Inflammatory macrophage treated with lipopolysaccharide for 1 hour (primary cell): ENCODE measurements around the gene TPSAB1.

Experiments
- DNase-seq, 2 donors: peaks; one replicate each; pipeline ENCODE4 v3.0.0-alpha.2; 2020 to 2022

The TPSAB1 gene

DNA sequence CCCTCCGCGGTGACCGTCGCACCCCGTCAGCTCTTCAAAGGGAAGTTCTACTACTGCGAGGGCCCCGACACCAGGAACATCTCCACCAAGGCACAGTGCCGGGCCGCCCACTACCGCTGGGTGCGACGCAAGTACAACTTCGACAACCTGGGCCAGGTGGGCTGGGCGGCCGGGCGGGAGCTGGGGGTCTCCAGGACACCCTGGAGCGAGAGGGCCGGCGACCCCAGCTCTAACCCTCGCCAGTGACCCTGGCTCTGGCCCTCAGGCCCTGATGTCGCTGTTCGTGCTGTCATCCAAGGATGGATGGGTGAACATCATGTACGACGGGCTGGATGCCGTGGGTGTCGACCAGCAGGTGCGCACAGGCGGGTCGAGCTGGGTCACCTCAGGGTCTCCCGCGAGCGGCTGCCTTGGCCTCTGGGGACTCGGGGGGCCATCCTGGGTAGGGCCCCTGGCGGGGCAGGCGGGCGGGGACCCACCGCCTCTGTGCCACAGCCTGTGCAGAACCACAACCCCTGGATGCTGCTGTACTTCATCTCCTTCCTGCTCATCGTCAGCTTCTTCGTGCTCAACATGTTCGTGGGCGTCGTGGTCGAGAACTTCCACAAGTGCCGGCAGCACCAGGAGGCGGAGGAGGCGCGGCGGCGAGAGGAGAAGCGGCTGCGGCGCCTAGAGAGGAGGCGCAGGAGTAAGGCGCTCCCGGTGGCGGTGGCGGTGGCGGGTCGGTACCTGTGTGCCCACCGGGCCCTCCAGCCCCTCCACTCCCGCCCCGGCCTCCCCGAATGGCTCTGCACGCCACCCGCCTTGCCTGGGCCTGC lies 28.8 kb upstream of the TPSAB1 start:
- DNase-seq = no peak

DNA sequence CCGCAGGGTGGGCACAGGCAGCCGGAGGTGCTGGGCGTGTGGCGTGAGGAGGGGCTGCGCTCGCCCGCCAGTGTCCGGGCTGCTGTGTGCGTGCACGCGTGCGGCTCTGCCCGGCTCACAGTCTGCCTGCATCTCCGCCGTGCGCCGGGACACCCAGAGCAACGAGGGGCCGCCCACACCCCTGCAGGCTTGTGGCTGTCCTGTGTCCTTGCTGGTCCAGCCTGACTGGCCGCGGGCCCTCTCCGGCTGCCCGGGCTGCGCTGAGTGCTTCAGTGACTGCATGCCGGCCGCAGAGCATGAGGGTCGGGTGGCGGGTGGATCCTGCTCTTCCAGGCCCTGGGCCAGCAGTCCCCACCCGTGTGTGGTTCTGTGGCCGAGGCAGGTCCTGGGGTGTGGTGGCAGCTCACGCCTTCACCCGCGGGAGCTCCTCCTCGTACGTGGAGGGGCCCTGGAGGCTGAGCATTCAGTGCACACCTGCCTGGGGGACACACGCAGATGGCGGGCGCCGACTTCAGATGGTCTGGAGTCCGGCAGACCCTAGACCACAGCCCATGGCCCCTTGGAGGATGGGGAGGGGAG lies 27.8 kb upstream of the TPSAB1 start:
- DNase-seq = no peak

DNA sequence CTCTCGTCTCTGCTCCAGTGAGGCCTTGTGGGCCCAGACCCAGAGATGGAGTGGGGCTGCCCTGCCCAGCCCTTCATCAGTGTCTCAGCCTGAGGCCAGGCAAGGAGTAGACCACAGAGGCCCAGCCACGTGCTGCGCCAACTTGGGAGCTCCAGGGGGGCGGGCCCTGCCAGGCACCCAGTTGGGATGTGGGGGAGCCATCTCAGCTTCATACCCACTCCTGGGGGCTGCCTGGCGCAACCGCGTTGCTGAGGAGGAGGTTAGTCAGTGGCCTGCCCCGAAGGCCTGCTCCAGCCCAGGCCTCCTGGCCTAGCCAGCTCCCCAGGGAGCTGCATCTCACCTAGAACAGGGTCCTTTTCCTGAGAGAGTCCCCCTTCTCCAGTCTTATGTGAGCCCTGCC lies 27.3 kb upstream of the TPSAB1 start:
- no peak for DNase-seq

GRCh38 chr16:1213796-1214372 lies 26.6 kb upstream of the TPSAB1 start:
- no peak for DNase-seq

DNA sequence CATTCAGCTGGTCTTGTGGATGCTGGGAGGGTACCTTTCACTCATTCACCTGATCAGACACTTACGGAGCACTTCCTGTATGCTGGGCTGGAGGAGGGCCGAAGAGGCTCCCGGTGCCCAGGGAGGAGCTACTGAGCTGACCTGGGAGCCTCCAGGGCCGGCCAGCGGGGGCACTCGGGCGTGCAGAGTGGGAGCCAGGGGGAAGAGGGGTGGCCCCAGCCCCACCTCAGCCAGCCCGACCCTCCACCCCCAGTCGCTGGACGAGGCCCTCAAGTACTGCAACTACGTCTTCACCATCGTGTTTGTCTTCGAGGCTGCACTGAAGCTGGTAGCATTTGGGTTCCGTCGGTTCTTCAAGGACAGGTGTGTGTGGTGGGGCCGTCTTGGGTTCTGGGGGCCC lies 25.8 kb upstream of the TPSAB1 start:
- no peak for DNase-seq

DNA sequence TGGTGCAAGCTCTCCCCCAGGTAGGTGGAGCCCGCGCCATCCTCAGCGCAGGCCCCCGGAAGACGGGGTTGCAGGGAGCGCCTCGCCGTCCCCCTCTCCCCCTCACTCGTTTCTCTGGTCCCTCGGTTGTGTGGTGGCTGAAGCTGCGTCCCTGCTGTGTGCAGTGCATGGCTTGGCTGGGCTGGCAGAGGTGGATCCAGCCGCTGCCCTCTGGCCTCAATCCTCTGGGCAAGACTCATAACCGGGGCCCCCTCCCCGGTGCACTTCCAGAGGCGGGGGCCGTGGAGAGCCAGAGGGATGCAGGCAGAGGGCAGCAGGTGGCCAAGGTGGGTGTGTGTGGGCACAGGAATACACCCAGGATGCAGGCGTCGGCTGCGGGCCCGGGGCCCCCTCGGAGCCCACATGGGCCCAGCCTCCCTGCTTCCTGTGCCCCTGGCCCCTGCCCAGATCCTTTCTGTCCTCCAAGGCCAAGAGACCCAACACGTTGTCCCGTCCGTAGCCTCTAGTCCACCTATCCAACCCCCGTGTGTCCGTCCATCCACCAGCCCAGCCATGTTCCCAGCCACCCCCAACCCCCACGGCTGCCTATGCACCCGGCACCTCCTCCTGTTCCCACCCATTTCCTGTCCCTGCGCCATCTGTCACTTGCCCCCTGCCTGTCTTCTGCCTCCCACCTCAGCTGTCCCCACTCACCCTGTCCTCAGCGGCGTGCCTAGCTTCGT lies 24.8 kb upstream of the TPSAB1 start:
- DNase-seq = no peak

DNA sequence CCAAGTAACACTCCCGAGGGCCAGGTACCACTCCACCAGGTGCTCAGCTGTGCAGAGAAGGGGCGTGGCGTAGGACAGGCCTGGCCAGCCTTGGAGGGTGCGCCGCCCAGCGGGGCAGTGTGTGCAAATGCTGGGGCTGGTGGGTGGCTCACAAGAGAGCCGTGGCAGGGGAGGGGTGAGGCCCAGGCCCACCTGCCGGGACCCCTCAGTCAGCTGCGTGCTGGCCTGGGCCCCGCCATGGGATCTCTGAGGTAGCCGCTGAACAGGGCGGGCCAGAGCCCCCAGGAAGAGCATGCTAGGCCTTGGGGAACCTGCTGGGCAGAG lies 24.2 kb upstream of the TPSAB1 start:
- no peak for DNase-seq

DNA sequence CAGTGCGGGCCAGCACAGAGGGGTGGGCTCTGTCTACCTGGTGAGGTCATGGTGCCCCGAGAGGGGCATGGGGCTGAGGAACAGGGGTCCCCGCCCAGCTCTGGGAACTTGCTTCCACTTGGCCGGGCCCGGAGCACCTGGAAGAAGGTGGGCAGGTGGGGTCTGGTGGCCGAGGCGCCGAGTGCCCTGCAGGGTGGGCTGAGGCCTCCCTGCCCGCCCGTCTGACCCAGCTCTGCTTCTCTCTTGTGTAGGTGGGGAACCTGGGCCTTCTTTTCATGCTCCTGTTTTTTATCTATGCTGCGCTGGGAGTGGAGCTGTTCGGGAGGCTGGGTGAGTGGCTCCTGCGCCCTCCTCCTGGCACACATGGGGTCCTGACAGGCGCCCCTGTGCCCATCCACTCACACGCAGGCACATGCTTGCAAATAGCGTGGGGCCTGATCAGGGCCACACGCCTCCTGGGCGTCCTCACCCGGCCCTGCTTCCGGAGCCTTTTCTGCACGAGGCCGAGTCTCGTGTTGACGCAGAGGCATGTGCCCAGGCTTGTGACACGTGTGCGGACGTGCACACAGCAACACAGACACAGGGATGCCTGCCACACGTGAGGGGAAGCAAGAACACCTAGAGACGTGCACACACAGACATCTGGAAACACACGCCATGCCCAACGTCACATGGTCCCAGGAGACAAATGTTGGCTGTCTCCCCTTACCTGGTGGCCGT lies 23.7 kb upstream of the TPSAB1 start:
- no peak for DNase-seq

DNA sequence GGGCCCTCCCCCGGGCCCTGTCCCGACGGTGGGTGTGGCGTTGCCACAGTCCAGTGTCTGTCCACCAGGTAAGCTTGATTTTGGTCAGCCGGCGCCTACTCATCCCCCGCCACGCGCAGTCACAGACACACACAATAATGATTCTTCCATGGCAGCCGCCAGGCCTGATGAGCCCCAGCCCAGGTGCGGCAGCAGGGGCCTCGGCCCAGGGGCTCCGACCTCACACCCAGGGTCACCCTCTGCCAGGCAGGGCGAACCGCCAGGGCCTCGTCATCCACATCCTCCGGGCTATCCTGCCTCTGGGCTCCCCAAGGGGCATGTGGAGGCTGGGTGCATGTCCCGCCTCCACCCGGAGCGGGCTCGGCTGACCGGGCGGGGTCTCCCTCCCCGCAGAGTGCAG lies 23.0 kb upstream of the TPSAB1 start:
- DNase-seq = no peak

- no peak for DNase-seq
These were observed 22.2 kb upstream of the TPSAB1 start for GRCh38 chr16:1218061-1218929.

DNA sequence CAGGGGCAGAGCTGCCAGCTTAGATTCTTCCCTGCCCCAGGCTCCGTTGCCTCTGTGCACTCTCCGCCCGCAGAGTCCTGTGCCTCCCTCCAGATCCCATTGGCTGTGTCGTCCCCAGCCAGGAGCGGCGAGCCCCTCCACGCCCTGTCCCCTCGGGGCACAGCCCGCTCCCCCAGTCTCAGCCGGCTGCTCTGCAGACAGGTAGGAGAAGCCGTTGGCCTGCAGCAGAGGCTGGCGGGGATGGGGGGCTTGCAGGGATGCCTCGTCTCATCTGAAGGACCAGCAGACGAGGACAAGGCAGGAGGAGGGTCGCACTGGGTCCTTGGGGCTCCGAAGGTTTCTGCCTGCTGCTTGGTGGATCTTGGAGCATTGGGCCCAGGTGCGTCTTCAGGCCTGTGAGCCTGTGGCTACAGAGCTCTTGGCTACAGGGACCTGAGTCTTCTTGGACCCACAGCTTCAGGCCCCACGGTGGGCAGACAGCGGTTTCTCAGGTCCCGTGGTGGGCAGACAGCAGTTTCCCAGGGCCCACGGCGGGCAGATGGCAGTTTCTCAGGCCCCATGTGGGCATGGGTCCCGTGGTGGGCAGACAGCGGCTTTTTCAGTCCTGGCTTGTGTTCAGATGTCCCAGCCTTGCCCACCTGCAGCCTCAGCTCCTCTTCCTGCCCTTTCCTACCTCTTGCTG lies 21.4 kb upstream of the TPSAB1 start:
- DNase-seq = no peak

GRCh38 chr16:1220098-1220728 lies 20.3 kb upstream of the TPSAB1 start:
- no peak for DNase-seq

GRCh38 chr16:1220841-1221627 lies 19.5 kb upstream of the TPSAB1 start:
- no peak for DNase-seq

GRCh38 chr16:1221628-1222552 lies 18.6 kb upstream of the TPSAB1 start:
- no peak for DNase-seq

DNA sequence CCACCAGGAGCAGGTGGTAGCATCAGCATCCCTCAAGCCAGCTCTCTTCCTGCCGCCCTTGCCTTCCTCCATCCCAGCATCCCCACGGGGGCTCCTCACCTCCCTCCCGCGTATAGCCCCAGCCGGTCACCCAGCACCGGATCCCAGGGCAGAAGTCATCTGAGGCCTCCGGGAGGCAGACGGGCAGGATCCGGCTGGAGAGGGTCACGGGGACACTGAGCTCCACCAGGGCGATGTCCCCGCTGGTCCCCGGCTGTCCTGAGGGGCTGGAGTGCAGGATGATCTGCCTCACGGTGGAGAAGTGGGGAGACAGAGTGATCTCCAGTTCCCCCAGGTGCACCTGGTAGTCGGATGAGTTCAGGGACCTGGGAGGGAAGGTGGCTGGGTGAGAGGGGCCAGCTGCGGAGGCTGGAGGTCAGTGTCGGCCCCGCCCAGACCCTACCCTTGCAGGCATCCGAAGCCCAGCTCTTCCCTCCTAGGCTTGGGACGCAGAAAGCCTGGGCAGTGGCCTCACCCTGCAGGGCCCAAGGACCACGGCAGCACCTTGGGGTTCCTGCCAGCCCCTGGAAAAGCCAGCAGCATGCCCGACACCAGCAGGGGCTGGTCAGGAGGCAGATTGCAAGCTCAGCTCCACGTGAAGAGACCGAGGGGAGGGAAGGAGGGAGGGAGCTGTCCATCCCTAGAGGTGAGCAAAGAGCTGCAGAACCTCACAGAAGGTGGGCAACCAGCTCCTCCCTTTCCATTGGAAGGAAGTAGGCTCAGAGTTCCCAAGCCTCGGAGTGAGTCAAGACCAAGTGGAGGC lies 17.8 kb upstream of the TPSAB1 start:
- no peak for DNase-seq

- DNase-seq = no peak
These were observed 16.9 kb upstream of the TPSAB1 start for GRCh38 chr16:1223355-1224214.

GRCh38 chr16:1224558-1224957 lies 15.9 kb upstream of the TPSAB1 start:
- DNase-seq = no peak
